HFF-Myc (cell line): ENCODE measurements around the gene LTF.
A peak's percentile ranks its signal among the peaks of the same experiment; 100 is the strongest.

Experiments
- DNase-seq: peaks from one replicate; pipeline ENCODE4 v3.0.0-alpha.2; 2011; ENCODE audit warnings: low read depth; ENCODE audit errors: extremely low read depth
- H3K4me3 ChIP-seq: replicated peaks from 2 replicates; pipeline ENCODE4 v1.5.1; 2011; ENCODE audit warnings: low read depth, mild to moderate bottlenecking, control low read depth, low read length
- CTCF ChIP-seq: IDR thresholded peaks from 2 replicates; pipeline ENCODE4 v1.5.1; 2012; ENCODE audit warnings: mild to moderate bottlenecking, low read depth, low read length, control low read depth; ENCODE audit errors: missing control alignments

Gene LTF

GRCh38 chr3:46504789-46505188, 40.1 kb upstream of the LTF start:
- no peak overlapping the region for H3K4me3 ChIP-seq
- DNase-seq = no peak
- no peak for TF ChIP-seq CTCF

- no peak for TF ChIP-seq CTCF
- H3K4me3 ChIP-seq = no peak overlapping the region
- no peak for DNase-seq
Measured at GRCh38 chr3:46503200-46503874, 38.6 kb upstream of the LTF start.

GRCh38 chr3:46501702-46502101, 37.0 kb upstream of the LTF start:
- peak; percentile 89 for DNase-seq
- TF ChIP-seq CTCF = no peak

GRCh38 chr3:46500656-46501635, 36.2 kb upstream of the LTF start:
- DNase-seq = no peak
- no peak for TF ChIP-seq CTCF
- H3K4me3 ChIP-seq = no peak overlapping the region

More at GRCh38 chr3:46501702-46502101, 37.0 kb upstream of the LTF start:
- no peak overlapping the region for H3K4me3 ChIP-seq

- no peak overlapping the region for H3K4me3 ChIP-seq
- no peak for DNase-seq
- TF ChIP-seq CTCF = no peak
Measured at GRCh38 chr3:46498916-46499519, 34.3 kb upstream of the LTF start.

- no peak within 1 kb of the TSS for H3K4me3 ChIP-seq
- TF ChIP-seq CTCF = no peak
- DNase-seq = no peak
Measured at GRCh38 chr3:46497556-46498265, 33.0 kb upstream of the LTF start, which contains the start of gene RTP3. Gene RTP3 (plus strand): TSS chr3:46497976. CDS start chr3:46498063, 87 bp downstream.
